GM19467 (cell line): ENCODE measurements around the gene CALCOCO2.

Source experiments
- ATAC-seq: cut with Tn5 transposase; IDR thresholded peaks from one replicate; pipeline ENCODE4 v1.9.1; 2021; ENCODE audit warnings: mild to moderate bottlenecking, moderate library complexity; ENCODE audit not compliant: unreplicated experiment

Gene CALCOCO2

DNA sequence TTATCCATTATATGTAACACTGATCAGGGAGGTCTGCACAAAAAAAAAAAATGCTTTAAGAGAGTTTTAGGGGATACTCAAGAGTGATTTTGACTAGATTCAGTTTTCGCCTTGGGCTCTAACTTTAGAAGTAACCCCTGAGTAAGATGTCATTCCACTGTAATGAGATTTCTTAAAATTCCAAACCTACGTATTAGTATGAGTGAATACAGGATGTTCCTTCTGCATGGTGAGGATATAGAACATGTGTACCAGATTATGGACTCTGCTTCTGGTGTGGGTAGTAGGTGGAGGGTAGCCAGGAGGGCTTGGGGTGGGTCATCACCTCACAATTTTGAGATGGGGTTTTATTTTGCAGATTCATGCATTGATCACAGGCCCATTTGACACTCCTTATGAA, 81.6 kb downstream of the CALCOCO2 start:
- no peak for ATAC-seq
